IMR-90 (cell line): ENCODE results near the gene SPATA16. TPM values are rescaled to one million over a fixed set of nuclear protein-coding genes. Genes with fewer than 3 reads are reported as not detected.

Source experiments
- ATAC-seq: fragments of 200-7000 bp; cut with Tn5 transposase; 2 replicates; pipeline ENCODE4 v1.9.1; 2020; ENCODE audit warnings: low read depth, mild to moderate bottlenecking, moderate library complexity
- BruUV-seq: library from RNA; stranded (reverse); fragments of 400-500 nt; replicated peaks from 2 replicates; lab custom pipeline; 2021; lab: Mats Ljungman, UMichigan
- CTCF ChIA-PET: fragments of 300-600 bp; formaldehyde crosslinking; extraction: SDS; loops from one replicate; lab custom pipeline; 2021; ENCODE audit warnings: antibody characterized with exemption; lab: Yijun Ruan, JAX
- POLR2A ChIA-PET: fragments of 300-600 bp; sonication (Branson Sonifier 250); formaldehyde crosslinking; loops from one replicate; lab custom pipeline; 2022; ENCODE audit warnings: antibody characterized with exemption; ENCODE audit not compliant: unreplicated experiment; lab: Charles Lee
- DNase-seq: peaks from one replicate; pipeline ENCODE4 v3.0.0; 2013
- H2AFZ ChIP-seq: replicated peaks from 2 replicates; pipeline ENCODE3; 2013; ENCODE audit warnings: low read length, mild to moderate bottlenecking; ENCODE audit not compliant: poor library complexity
- H2AK5ac ChIP-seq: 2 replicates; pipeline ENCODE4 v1.6.1; 2013; ENCODE audit warnings: low read depth, low read length, inconsistent platforms
- H2AK9ac ChIP-seq: replicated peaks from 2 replicates; pipeline ENCODE3; 2013; ENCODE audit warnings: mild to moderate bottlenecking, low read depth, low read length, moderate library complexity; ENCODE audit not compliant: poor library complexity
- H2BK120ac ChIP-seq: 2 replicates; pipeline ENCODE4 v1.6.1; 2013; ENCODE audit warnings: low read depth, low read length, inconsistent platforms
- H2BK15ac ChIP-seq: 3 replicates; pipeline ENCODE4 v1.6.1; 2013; ENCODE audit warnings: low read depth, low read length, inconsistent platforms
- H2BK20ac ChIP-seq: 2 replicates; pipeline ENCODE4 v1.6.1; 2013; ENCODE audit warnings: low read depth, mild to moderate bottlenecking, inconsistent platforms, low read length, moderate library complexity
- H2BK5ac ChIP-seq: 2 replicates; pipeline ENCODE4 v1.6.1; 2013; ENCODE audit warnings: mild to moderate bottlenecking, low read depth, low read length, inconsistent platforms; ENCODE audit not compliant: poor library complexity, severe bottlenecking
- H3K14ac ChIP-seq: replicated peaks from 2 replicates; pipeline ENCODE4 v1.6.1; 2013; ENCODE audit warnings: low read depth, low read length, inconsistent platforms
- H3K18ac ChIP-seq: 2 replicates; pipeline ENCODE4 v1.6.1; 2013; ENCODE audit warnings: low read depth, low read length, control low read depth
- H3K23ac ChIP-seq: 2 replicates; pipeline ENCODE4 v1.6.1; 2013; ENCODE audit warnings: low read depth, low read length, inconsistent platforms
- H3K27ac ChIP-seq: 2 replicates; pipeline ENCODE4 v1.5.1; 2013; ENCODE audit warnings: mild to moderate bottlenecking, control low read depth, low read length; ENCODE audit not compliant: insufficient read depth
- H3K27me3 ChIP-seq: 2 replicates; pipeline ENCODE4 v1.6.1; 2013; ENCODE audit warnings: low read length; ENCODE audit not compliant: control insufficient read depth, insufficient read depth
- H3K36me3 ChIP-seq: 2 replicates; pipeline ENCODE4 v1.6.1; 2013; ENCODE audit warnings: low read length, mixed read lengths; ENCODE audit not compliant: control insufficient read depth, insufficient read depth
- H3K4ac ChIP-seq: 2 replicates; pipeline ENCODE4 v1.6.1; 2013; ENCODE audit warnings: low read depth, low read length, inconsistent platforms
- H3K4me1 ChIP-seq: 2 replicates; pipeline ENCODE4 v1.6.1; 2013; ENCODE audit warnings: low read length, mixed read lengths; ENCODE audit not compliant: control insufficient read depth, insufficient read depth
- H3K4me2 ChIP-seq: 2 replicates; pipeline ENCODE4 v1.6.1; 2013; ENCODE audit warnings: low read depth, mild to moderate bottlenecking, control low read depth, low read length, moderate library complexity
- H3K4me3 ChIP-seq: 2 replicates; pipeline ENCODE4 v1.5.1; 2013; ENCODE audit warnings: low read depth, mild to moderate bottlenecking, control low read depth, low read length, moderate library complexity; ENCODE audit not compliant: insufficient read depth
- H3K56ac ChIP-seq: 2 replicates; pipeline ENCODE4 v1.6.1; 2013; ENCODE audit warnings: low read length, inconsistent platforms; ENCODE audit not compliant: insufficient read depth; ENCODE audit errors: extremely low read depth
- H3K79me1 ChIP-seq, 2 experiments: 2 replicates each; pipeline ENCODE4 v1.6.1; 2013; ENCODE audit warnings: low read length in 2 of 2, inconsistent platforms in 1 of 2, low read depth in 1 of 2
- H3K9ac ChIP-seq: 2 replicates; pipeline ENCODE4 v1.6.1; 2013; ENCODE audit warnings: low read depth, low read length, control low read depth
- H3K9me1 ChIP-seq: 2 replicates; pipeline ENCODE4 v1.6.1; 2013; ENCODE audit warnings: low read length, inconsistent platforms; ENCODE audit not compliant: insufficient read depth
- H3K9me3 ChIP-seq: 2 replicates; pipeline ENCODE4 v1.6.1; 2013; ENCODE audit warnings: low read length; ENCODE audit not compliant: control insufficient read depth, insufficient read depth
- H4K20me1 ChIP-seq: 2 replicates; pipeline ENCODE4 v1.6.1; 2013; ENCODE audit warnings: low read length, inconsistent platforms; ENCODE audit not compliant: insufficient read depth
- H4K5ac ChIP-seq: 2 replicates; pipeline ENCODE4 v1.6.1; 2013; ENCODE audit warnings: mild to moderate bottlenecking, low read depth, low read length, control low read depth
- H4K8ac ChIP-seq, 2 experiments: 2 replicates each; pipeline ENCODE4 v1.6.1; 2013; ENCODE audit warnings: low read depth in 2 of 2, low read length in 2 of 2, control low read depth in 1 of 2, inconsistent platforms in 1 of 2
- H4K91ac ChIP-seq: 2 replicates; pipeline ENCODE4 v1.6.1; 2013; ENCODE audit warnings: low read depth, low read length, inconsistent platforms; ENCODE audit not compliant: insufficient read depth
- BHLHE40 ChIP-seq: fragments of 150-350 bp; IDR thresholded peaks from 2 replicates; pipeline ENCODE4 v1.6.1; 2016; ENCODE audit warnings: mild to moderate bottlenecking, low read depth, low read length
- CEBPB ChIP-seq: IDR thresholded peaks from 2 replicates; pipeline ENCODE4 v1.6.1; 2012; ENCODE audit warnings: low read depth, low read length, improper control_type of control experiment
- MAFK ChIP-seq: IDR thresholded peaks from 2 replicates; pipeline ENCODE4 v1.6.1; 2012; ENCODE audit warnings: low read depth, low read length, improper control_type of control experiment
- SMC3 ChIP-seq: fragments of 150-350 bp; IDR thresholded peaks from 2 replicates; pipeline ENCODE4 v1.6.1; 2016; ENCODE audit warnings: low read depth, mild to moderate bottlenecking, antibody characterized with exemption, low read length, moderate library complexity
- WGBS, 2 experiments: methylation state at CpG; one replicate each; pipeline versions ENCODE4 v1.1.5 to v1.1.7; 2013; ENCODE audit warnings: missing lambda C conversion rate in 2 of 2; ENCODE audit not compliant: insufficient read length in 1 of 2; ENCODE audit errors: extremely low coverage in 2 of 2; 5-methylcytosine and 5-hydroxymethylcytosine counted together
- dilution Hi-C: fragments of 300-500 bp; cut with HindIII; formaldehyde crosslinking; loops from one replicate; pipeline ENCODE4 v1.14.3; 2018; ENCODE audit warnings: low sequenced_read_pairs; ENCODE audit not compliant: unreplicated experiment
- in situ Hi-C: fragments of 300-500 bp; cut with MboI; formaldehyde crosslinking; loops from 3 replicates; pipeline ENCODE4 v1.14.3; 2019; ENCODE audit warnings: low sequenced_read_pairs, inconsistent platforms, mixed read lengths
- intact Hi-C: fragments of 100-400 bp; cut with micrococcal nuclease; formaldehyde crosslinking; loops from 2 replicates; pipeline ENCODE4 v1.10.0; 2022
- polyA plus RNA-seq, 3 experiments: library from polyadenylated mRNA; depleted of rRNA; stranded (reverse); fragments of >200 nt; gene quantifications; 2 replicates each; pipeline ENCODE4 v1.2.3, GENCODE V29; 2012; ENCODE audit warnings: low replicate concordance in 1 of 3
- total RNA-seq: library from RNA; depleted of rRNA; stranded (reverse); fragments of >200 nt; gene quantifications from 2 replicates; pipeline ENCODE4 v1.2.3, GENCODE V29; 2012
- TF ChIP-seq, protein P1 (sequence below): fragments of 150-350 bp; IDR thresholded peaks from 2 replicates; pipeline ENCODE4 v1.6.1; 2017; ENCODE audit warnings: mild to moderate bottlenecking, antibody characterized with exemption, low read length, low read depth

Gene SPATA16
- total and polyA plus RNA-seq, 2 of the 4 experiments (the other 2 are of a cell fraction) = not detected

DNA sequence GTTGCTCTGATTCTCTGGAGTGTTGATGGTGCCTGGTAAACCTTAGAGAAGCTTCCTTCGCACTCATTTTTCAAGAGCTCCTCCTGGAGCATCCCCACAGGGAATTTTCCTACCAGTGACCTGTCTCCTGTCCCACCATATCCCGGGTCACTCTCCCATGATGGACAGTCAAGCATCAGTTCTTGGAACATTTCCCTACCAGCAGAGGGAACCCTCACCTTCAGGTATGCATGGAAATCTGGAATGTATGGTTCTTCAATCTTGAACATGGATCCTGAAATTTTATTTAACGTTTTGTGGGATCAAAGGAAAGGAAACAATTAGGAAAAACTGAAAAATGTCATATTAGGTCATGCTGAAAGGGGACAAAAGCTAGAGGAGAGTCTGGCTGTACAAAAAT is 153.8 kb downstream of the SPATA16 start:
- DNase-seq (no peak), ATAC-seq (no peak)
- no CpG with 5 or more reads among the region's 3 CpGs for WGBS, 2 experiments
- no peaks in the 10 kb centered on the region for H3K4me1 ChIP-seq
- in situ Hi-C loops (no loop called here), intact Hi-C loops (no loop called here), dilution Hi-C loops (no loop called here)
- no peak overlapping the region for H3K4me2 ChIP-seq
- no peaks in the 10 kb centered on the region for H3K9me3 ChIP-seq
- no peak overlapping the region for H2AK5ac ChIP-seq
- no peak overlapping the region for H2BK5ac ChIP-seq
- H4K8ac ChIP-seq = no peak overlapping the region
- no peak overlapping the region for H3K14ac ChIP-seq
- H3K9me1 ChIP-seq = no peaks in the 10 kb centered on the region
- H3K18ac ChIP-seq = no peak overlapping the region
- no peak overlapping the region for H4K91ac ChIP-seq
- no peak overlapping the region for H4K5ac ChIP-seq
- H2AFZ ChIP-seq = no peak overlapping the region
- H3K79me1 ChIP-seq = no peaks in the 10 kb centered on the region
- TF ChIP-seq MAFK (no peak), SMC3 (no peak), BHLHE40 (no peak), CEBPB (no peak)
- TF ChIP-seq, protein P1, sequence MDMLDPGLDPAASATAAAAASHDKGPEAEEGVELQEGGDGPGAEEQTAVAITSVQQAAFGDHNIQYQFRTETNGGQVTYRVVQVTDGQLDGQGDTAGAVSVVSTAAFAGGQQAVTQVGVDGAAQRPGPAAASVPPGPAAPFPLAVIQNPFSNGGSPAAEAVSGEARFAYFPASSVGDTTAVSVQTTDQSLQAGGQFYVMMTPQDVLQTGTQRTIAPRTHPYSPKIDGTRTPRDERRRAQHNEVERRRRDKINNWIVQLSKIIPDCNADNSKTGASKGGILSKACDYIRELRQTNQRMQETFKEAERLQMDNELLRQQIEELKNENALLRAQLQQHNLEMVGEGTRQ = no peak
- no peaks in the 10 kb centered on the region for H3K36me3 ChIP-seq
- no peaks in the 10 kb centered on the region for H4K20me1 ChIP-seq
- no peak overlapping the region for H2BK120ac ChIP-seq
- POLR2A ChIA-PET = no interaction called here
- no peak overlapping the region for H3K56ac ChIP-seq
- no peak overlapping the region for H3K4me3 ChIP-seq
- H2BK20ac ChIP-seq = no peak overlapping the region
- H3K23ac ChIP-seq = no peak overlapping the region
- CTCF ChIA-PET = no interaction called here
- H3K4ac ChIP-seq = no peak overlapping the region
- no TSS peak for BruUV-seq
- no peak overlapping the region for H2BK15ac ChIP-seq
- no peak overlapping the region for H2AK9ac ChIP-seq
- no peak overlapping the region for H3K27ac ChIP-seq
- H3K27me3 ChIP-seq = no peaks in the 10 kb centered on the region
- H3K9ac ChIP-seq = no peak overlapping the region
